Posterior cingulate gyrus (tissue), 11 donors: ENCODE measurements around the gene ARHGEF11.
A peak's percentile ranks its signal among the peaks of the same experiment; 100 is the strongest.

Experiments used
- DNase-seq, 10 donors: peaks; one replicate each; pipeline versions ENCODE4 v3.0.0 to v3.0.0-alpha.2; 2020 to 2021; ENCODE audit warnings: mixed read lengths in 3 of 10
- intact Hi-C: fragments of 100-400 bp; cut with DNase I; formaldehyde crosslinking; loops from one replicate; pipeline ENCODE4 v1.15.1; 2023

Gene ARHGEF11

DNA sequence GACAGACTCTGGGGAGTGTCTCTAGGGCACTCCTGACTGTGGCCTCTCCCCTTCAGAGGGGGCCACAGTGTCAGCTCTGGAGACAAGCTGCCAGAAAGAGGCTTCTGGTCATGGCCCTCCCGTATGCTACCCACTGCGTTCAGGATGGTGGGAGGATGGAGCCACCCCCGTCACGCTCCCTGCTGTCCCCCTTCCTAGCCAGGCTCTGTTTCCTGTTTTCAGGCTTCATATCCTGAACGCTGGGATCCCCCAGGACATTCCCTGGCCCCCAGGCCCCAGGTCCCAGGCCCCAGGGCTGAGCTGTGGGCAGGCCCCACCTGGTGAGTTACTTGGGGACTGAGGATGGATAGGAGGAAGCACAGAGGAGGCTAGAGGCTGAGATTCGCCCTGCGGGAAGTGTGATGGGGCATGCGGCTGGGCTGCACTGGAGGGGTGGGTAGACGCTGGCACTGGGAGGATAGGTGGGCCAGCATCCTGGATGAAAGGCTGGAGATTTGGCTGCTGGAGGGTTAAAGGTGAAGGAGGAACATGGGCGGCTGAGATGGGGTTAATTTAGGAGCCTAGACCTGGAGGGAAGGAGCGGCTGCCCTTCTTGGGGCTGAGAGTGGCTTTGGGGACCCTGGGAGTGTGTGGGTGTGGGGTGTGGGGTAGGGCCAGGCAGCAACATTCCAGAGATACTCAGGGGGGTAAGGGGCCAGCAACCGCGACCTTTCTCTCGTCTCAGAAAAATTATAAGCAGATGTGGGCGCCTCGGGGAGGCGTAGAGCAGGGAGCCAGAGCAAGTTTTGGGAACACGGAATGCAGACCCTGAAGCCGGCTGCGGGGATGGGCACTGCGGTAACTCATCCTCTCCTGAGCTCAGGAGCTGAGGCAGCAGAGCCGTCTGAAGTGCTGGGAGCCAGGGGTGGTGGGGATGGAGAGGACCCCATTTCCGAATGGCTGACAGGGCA, 143.3 kb downstream of the ARHGEF11 start:
- intact Hi-C loops: no loop called here
- DNase-seq: peak in 3 of 10 donors; percentile 45 to 82 (median 69)

GRCh38 chr1:156901590-156901900, 144.0 kb downstream of the ARHGEF11 start:
- intact Hi-C loops: no loop called here
- peak in 2 of 10 donors; percentile 3 to 28 for DNase-seq

DNA sequence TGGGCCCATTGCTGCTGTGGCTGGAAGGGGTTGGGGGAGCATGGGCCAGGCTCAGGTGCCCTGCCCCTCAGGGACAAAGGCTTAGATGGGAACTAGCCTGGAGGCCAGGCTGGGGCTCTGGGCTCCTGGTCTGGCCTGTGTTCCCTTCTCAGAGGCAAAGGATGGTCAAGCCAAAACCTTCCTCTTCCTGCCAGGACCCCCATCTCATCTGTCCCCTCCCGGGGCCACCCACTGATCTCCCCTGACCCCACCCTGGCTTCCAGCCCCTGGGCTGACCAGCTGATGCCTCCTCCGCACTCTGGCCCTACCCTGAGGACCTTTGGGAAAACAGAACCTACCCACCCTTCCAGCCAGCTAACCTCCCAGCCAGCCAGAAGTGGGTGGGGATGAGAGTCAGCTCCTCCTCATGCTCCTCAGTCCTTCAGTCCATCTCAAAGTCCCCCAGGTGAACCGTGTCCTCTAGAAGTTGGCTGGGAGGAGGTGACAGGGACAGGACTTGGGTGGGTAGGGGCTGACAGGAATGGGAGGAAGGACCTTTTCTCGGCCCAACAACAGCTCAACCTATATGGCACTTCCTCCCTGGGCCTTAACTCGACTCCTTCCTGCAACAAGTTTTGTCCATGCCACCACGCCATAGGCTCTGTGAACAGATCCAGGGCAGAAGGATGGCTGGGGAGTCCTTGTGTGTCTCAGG, 144.5 kb downstream of the ARHGEF11 start:
- intact Hi-C loops: no loop called here
- DNase-seq: peak in 2 of 10 donors; percentile 35 to 63

GRCh38 chr1:156899956-156900718, 145.4 kb downstream of the ARHGEF11 start:
- peak in 3 of 10 donors; percentile 24 to 73 (median 27) for DNase-seq
- intact Hi-C loops: loop anchor here (10.0 kb wide), 1 partner anchor 65 kb away; no protein-coding TSS in a partner anchor

GRCh38 chr1:156898971-156899664, 146.4 kb downstream of the ARHGEF11 start:
- intact Hi-C loops: loop anchor here (10.0 kb wide), 1 partner anchor 64 kb away; no protein-coding TSS in a partner anchor
- DNase-seq: peak in 3 of 10 donors; percentile 66 to 70 (median 67)

DNA sequence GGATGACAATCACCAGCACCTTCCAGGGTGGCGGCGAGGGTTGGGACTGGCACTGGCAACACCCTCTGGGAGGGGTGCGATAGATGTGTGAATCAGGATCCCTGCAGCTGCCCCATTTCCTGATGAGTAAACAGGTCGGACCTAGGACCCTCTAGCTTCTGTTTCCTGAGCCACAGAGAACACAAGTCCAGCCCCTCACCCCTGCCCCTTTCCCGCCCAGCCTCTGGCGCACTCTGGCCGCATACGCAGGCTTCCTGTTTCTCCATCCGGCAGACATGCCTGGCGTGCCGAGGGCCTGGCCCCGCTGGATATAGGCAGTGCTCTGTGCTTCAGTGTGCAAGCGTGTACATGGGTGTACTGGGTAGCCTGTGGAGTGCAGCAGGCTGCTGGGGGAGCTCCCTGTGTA, 147.4 kb downstream of the ARHGEF11 start:
- peak in 3 of 10 donors; percentile 31 to 64 (median 41) for DNase-seq
- intact Hi-C loops: loop anchor here (10.0 kb wide), 1 partner anchor 63 kb away; no protein-coding TSS in a partner anchor

DNA sequence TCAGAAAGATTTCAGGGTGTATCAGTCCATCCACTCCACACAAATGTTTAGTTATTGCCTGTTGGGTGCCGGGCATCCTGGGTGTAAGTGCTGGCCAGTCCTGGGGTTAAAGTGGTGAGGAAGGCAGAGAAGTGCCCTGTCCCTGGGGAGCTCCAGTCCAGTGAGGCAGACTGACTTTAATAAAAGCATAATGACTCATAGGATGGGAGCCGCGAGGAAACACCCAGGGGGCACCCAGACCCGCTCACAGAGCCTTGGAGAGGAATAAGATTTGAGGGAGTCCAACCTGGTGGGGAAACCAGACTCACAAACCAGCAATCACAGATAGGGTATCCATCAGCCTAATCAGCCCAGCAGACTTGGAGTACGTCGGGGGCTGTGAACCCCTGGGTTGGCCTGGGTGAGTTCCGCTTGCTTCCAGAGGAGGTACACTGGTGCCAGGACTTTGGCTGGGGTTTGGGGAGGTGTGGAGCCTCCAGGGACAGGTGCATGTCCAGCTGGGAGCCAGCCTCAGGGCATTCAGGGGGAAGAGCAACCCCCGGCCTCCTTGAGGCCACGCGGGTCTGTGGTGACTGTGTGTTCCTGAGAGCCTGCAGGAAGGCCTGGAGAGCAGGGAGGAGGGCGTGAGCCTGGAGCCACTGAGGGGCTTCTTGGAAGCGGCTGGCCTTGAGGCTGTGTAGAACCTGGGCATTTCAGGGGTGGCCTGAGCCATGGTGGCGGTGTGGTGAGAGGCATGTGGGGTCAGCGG, 148.3 kb downstream of the ARHGEF11 start:
- intact Hi-C loops: loop anchor here (10.0 kb wide), 1 partner anchor 62 kb away; no protein-coding TSS in a partner anchor
- peak in 3 of 10 donors; percentile 53 to 62 (median 55) for DNase-seq

GRCh38 chr1:156896490-156897033, 149.0 kb downstream of the ARHGEF11 start:
- DNase-seq: peak in 3 of 10 donors; percentile 51 to 75 (median 71)
- intact Hi-C loops: loop anchor here (10.0 kb wide), 1 partner anchor 62 kb away; no protein-coding TSS in a partner anchor

DNA sequence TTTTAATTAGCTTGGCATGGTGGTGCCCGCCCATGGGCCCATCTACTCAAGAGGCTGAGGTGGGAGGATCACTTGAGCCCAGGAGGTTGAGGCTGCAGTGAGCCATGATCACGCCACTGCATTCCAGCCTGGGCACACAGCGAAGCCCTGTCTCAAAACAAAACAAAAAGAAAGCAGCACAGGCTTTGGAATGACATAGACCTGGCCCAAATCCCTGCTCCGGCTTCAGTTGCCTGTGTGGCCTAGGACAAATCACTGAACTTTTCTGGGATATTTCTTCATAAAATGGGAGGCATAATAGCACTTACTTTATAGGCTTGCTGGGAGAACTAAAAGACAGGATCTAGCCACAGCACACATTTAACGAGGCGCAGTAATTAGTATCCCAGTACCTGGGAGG, 149.6 kb downstream of the ARHGEF11 start:
- DNase-seq: peak in 1 of 10 donors; percentile 39
- intact Hi-C loops: loop anchor here (10.0 kb wide), 1 partner anchor 61 kb away; no protein-coding TSS in a partner anchor

DNA sequence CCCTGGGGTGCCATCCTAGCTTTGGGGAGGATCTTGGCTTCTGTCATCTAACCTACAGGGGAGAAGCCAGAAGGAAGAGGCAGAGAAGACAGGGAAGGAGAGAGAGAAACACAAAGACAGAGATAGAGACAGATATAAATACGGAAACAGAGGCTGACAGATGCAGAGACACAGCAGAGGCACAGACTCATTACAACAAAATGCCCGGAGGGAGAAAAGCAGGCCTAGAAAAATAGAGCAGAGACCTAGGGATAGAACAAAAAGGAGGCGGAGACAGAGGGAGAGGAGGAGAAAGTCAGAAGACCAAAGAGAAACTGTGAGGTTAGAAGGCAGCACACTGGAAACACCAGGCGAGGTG, 150.1 kb downstream of the ARHGEF11 start:
- intact Hi-C loops: loop anchor here (10.0 kb wide), 1 partner anchor 61 kb away; no protein-coding TSS in a partner anchor
- peak in 1 of 10 donors; percentile 7 for DNase-seq

DNA sequence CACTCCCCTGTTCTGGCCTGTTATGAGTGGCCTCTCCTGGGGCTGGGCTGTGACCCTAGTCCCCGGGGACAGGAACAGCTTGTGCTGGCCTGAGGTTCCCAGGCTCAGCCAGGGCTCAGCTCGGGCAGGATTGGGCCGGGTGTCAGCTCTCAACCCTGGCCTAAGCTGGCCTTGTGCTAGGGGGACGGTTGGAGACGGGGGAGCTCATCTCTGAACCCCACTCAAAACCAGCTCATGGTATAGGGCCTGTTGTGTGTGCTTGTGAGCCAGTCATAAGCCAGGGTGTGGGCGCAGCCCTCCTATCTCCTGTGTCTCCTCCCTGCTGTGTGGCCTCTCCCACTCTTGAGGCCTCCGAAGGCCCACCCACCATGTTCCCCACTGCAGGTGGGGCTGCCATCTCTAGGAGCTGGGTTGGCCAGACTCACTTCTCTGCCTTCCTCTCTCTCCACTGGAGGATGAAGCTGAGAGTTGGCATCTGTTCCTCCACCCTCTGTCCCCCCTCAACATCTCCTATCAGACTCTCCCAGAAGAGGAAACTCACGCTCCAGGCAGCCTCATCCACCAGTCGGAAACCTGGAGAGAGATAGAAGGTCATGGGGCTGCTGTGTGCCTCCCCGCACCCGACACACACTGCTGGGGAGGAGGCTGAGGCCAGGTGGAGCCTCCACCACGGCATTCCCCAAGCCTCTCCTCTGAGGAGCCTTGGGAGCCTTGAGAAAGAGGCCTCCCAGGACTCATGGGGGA, 150.7 kb downstream of the ARHGEF11 start:
- DNase-seq: peak in 3 of 10 donors; percentile 28 to 67 (median 61)
- intact Hi-C loops: loop anchor here (5.0 to 10.0 kb wide), 2 partner anchors 60 to 98 kb away; no protein-coding TSS in a partner anchor

DNA sequence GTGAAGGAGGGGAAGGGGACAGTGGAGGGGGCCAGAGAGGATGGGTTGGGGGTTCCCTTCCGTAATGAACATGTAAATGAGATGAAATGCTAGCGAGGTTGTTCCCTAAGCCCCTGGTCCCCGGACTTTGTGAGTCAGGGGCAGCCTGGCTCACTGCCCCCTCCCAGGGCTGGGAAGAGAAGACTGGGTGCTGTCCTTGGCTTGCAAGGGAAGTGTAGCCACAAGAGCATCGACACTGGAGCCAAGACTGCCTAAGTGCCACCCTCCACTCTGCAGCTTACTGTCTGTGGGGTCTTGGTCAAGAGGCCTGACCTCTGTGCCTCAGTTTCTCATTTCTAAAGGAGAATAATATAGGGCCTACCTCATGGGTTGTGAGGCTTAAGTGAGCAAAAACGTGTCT, 151.5 kb downstream of the ARHGEF11 start:
- peak in 3 of 10 donors; percentile 15 to 56 (median 45) for DNase-seq
- intact Hi-C loops: loop anchor here (5.0 to 10.0 kb wide), 2 partner anchors 59 to 97 kb away; no protein-coding TSS in a partner anchor

DNA sequence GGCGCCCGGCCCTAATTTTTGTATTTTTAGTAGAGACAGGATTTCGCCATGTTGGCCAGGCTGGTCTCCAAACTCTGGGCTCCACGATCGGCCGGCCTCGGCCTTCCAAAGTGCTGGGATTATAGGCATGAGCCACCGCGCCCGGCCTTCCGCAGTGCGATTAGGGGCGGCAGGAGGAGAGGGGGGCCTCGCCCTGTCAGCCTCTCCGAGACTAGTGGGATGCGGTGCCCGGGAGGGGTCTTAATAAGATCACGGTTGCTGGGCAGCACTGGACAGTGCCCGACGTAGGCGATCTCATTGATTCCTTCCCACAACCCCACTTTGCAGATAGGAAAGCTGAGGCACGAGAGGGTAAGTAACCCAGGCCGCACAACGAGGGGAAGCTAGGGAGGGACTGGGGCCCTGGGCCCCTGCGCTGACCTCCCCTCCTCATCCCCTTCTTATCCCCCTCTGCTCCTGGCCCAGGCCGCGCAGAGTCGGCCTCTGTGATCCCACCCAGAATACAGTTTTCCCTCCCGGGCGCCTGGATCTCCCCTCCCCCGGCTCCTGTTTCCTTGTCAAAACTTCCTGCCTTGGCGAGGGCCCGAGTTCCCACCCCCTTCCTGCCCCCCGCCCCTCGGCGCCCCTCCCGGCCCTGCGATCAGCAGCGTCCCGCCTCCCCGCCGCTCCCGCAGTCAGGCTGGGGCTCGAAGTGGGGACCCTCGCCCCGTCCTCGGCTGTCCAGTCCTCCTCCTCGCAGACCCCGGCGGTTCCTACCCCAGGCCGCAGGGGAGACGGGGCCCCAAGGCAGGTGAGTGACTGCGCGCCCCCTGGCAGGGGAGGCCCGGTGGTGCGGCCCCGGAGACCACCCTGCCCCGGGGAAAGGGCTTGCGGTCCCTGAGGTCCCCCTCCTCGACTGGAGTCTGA, 152.2 kb downstream of the ARHGEF11 start, which contains the start of gene PEAR1:
Gene PEAR1, plus strand, starts transcription at position 671 of the 906 bp plus-strand sequence. CDS start 10,209 bp downstream, outside the sequence.
- DNase-seq: peak in 2 of 10 donors; percentile 44 to 61
- intact Hi-C loops: loop anchor here (2.0 to 10.0 kb wide), 3 partner anchors 28 to 96 kb away; partner anchors contain the start of gene LRRC71

DNA sequence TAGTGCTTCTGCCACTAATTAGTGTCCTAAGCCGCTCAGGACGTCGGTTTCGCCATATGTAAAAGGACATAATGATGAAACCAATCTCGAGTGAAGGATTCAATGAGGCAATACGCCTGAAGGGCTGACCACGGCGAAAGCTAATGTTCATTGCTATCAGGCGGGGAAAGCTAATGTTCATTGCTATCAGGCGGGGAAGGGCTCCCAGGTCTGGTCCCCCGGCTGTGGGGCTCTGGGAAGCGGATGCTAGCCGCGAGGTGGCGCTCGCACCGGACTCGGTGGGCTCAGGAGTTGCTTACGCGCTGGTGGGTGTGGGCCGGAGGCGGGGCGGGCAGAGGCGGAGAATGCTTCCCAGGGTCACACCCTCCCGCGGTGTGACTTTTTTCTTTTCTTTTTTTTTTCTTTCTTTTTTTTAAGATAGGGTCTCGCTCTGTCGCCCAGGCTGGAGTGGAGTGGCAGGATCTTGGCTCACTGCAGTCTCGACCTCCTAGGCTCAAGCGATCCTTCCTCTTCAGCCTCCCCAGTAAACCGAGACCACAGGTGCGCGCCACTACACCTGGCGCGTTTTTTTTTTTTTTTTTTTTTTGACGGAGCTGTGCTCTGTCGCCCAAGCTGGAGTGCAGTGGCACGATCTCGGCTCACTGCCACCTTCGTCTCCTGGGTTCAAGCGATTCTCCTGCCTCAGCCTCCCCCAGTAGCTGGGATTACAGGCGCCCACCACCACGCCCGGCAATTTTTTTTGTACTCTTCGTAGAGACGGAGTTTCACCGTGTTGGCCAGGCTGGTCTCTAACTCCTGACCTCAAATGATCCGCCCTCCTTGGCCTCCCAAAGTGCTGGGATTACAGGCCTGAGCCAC, 153.1 kb downstream of the ARHGEF11 start:
- peak; percentile 46 to 97 (median 82) for DNase-seq
- intact Hi-C loops: loop anchor here (2.0 to 10.0 kb wide), 3 partner anchors 28 to 95 kb away; partner anchors contain the start of gene LRRC71
